H1 (cell line): ENCODE data around the gene SIPA1L3. TPM values are rescaled to one million over a fixed set of nuclear protein-coding genes. Genes with fewer than 3 reads are reported as not detected.
A peak's percentile ranks its signal among the peaks of the same experiment; 100 is the strongest.

Experiments
- CTCF ChIA-PET: fragments of 300-600 bp; sonication (Branson Sonifier 250); formaldehyde crosslinking; loops from one replicate; lab custom pipeline; 2021; ENCODE audit not compliant: partially characterized antibody; lab: Charles Lee
- POLR2A ChIA-PET: fragments of 300-600 bp; sonication (Branson Sonifier 250); formaldehyde crosslinking; loops from one replicate; lab custom pipeline; 2021; ENCODE audit warnings: inconsistent platforms; ENCODE audit not compliant: partially characterized antibody; lab: Charles Lee
- DNase-seq, 2 experiments: peaks; one replicate each; pipeline versions ENCODE4 v3.0.0 to v3.0.0-alpha.2; 2010 to 2022; ENCODE audit warnings: low spot score in 2 of 2, low read depth in 1 of 2, mixed read lengths in 1 of 2
- FAIRE-seq: peaks from 2 replicates; lab custom pipeline; 2011; peaks lifted over from hg19 to GRCh38; lab: Jason Lieb, UNC
- H2AFZ ChIP-seq: 2 replicates; pipeline ENCODE4 v1.8.1; 2012; ENCODE audit warnings: low read length, inconsistent platforms
- H2AK5ac ChIP-seq: 2 replicates; pipeline ENCODE4 v1.6.1; 2013; ENCODE audit warnings: low read depth, low read length
- H2BK120ac ChIP-seq: replicated peaks from 2 replicates; pipeline ENCODE3; 2013; ENCODE audit warnings: low read depth, low read length, inconsistent platforms
- H2BK12ac ChIP-seq: 2 replicates; pipeline ENCODE4 v1.6.1; 2013; ENCODE audit warnings: low read depth, low read length
- H2BK15ac ChIP-seq: 2 replicates; pipeline ENCODE4 v1.6.1; 2013; ENCODE audit warnings: low read length
- H2BK20ac ChIP-seq: 2 replicates; pipeline ENCODE4 v1.6.1; 2013; ENCODE audit warnings: low read length
- H2BK5ac ChIP-seq: 2 replicates; pipeline ENCODE4 v1.6.1; 2013; ENCODE audit warnings: low read depth, low read length
- H3K14ac ChIP-seq: 2 replicates; pipeline ENCODE4 v1.6.1; 2013; ENCODE audit warnings: inconsistent platforms; ENCODE audit not compliant: insufficient read length
- H3K18ac ChIP-seq: 2 replicates; pipeline ENCODE4 v1.6.1; 2013; ENCODE audit warnings: low read length; ENCODE audit errors: extremely low read depth
- H3K23ac ChIP-seq: 2 replicates; pipeline ENCODE4 v1.6.1; 2013; ENCODE audit warnings: inconsistent platforms; ENCODE audit not compliant: insufficient read length
- H3K23me2 ChIP-seq: 2 replicates; pipeline ENCODE4 v1.6.1; 2013; ENCODE audit warnings: low read depth, low read length
- H3K27ac ChIP-seq: 2 replicates; pipeline ENCODE4 v1.6.1; 2011; ENCODE audit warnings: low read depth, low read length, inconsistent platforms
- H3K27me3 ChIP-seq, 4 experiments: replicated peaks in 1 of 4; 1 replicate in 1 of 4; 2 replicates in 3 of 4; pipeline versions ENCODE4 v1.6.1 to v1.8.1; 2011 to 2013; ENCODE audit warnings: low read length in 3 of 4, mild to moderate bottlenecking in 3 of 4, inconsistent platforms in 2 of 4, mixed read lengths in 2 of 4, moderate library complexity in 1 of 4; ENCODE audit not compliant: control insufficient read depth in 3 of 4, insufficient read depth in 3 of 4; ENCODE audit errors: extremely low read depth in 1 of 4
- H3K36me3 ChIP-seq, 4 experiments: 2 replicates each; pipeline versions ENCODE4 v1.6.1 to v1.8.1; 2011 to 2013; ENCODE audit warnings: mild to moderate bottlenecking in 4 of 4, low read length in 3 of 4, moderate library complexity in 2 of 4, control low read depth in 1 of 4, inconsistent platforms in 1 of 4; ENCODE audit not compliant: insufficient read depth in 4 of 4, control insufficient read depth in 2 of 4
- H3K4ac ChIP-seq: replicated peaks from 2 replicates; pipeline ENCODE3; 2013; ENCODE audit warnings: low read length, low read depth, mixed read lengths, inconsistent platforms; ENCODE audit not compliant: insufficient read length
- H3K4me1 ChIP-seq, 4 experiments: replicated peaks in 1 of 4; 1 replicate in 1 of 4; 2 replicates in 3 of 4; pipeline versions ENCODE4 v1.6.1 to v1.8.1; 2011 to 2013; ENCODE audit warnings: low read length in 3 of 4, inconsistent platforms in 2 of 4, mixed read lengths in 1 of 4; ENCODE audit not compliant: insufficient read depth in 4 of 4, control insufficient read depth in 3 of 4
- H3K4me2 ChIP-seq, 2 experiments: 2 replicates each; pipeline versions ENCODE4 v1.6.1 to v1.8.1; 2011 to 2013; ENCODE audit warnings: low read depth in 2 of 2, low read length in 2 of 2, control low read depth in 1 of 2, inconsistent platforms in 1 of 2, mild to moderate bottlenecking in 1 of 2; ENCODE audit not compliant: insufficient read depth in 1 of 2
- H3K4me3 ChIP-seq, 4 experiments: fragments of 200-600, 300-600 bp in 1 of 4; sonication (generic), shearing (Covaris generic), sonication (Bioruptor Twin) in 1 of 4; 2 replicates each; pipeline versions ENCODE4 v1.5.1 to v1.8.1; 2011 to 2016; ENCODE audit warnings: low read length in 4 of 4, low read depth in 3 of 4, control low read depth in 2 of 4, inconsistent platforms in 2 of 4, mild to moderate bottlenecking in 2 of 4, mixed read lengths in 1 of 4, moderate library complexity in 1 of 4; ENCODE audit not compliant: insufficient read depth in 2 of 4; ENCODE audit errors: extremely low read depth in 1 of 4
- H3K56ac ChIP-seq: replicated peaks from 2 replicates; pipeline ENCODE3; 2013; ENCODE audit warnings: low read depth, mild to moderate bottlenecking, mixed read lengths, low read length, inconsistent platforms; ENCODE audit not compliant: insufficient read length
- H3K79me1 ChIP-seq: 2 replicates; pipeline ENCODE4 v1.6.1; 2013; ENCODE audit warnings: low read depth, low read length, control low read depth
- H3K79me2 ChIP-seq, 2 experiments: 2 replicates each; pipeline versions ENCODE4 v1.6.1 to v1.8.1; 2012 to 2013; ENCODE audit warnings: low read length in 2 of 2, mild to moderate bottlenecking in 2 of 2, inconsistent platforms in 1 of 2; ENCODE audit not compliant: insufficient read depth in 2 of 2, control insufficient read depth in 1 of 2
- H3K9ac ChIP-seq, 4 experiments: replicated peaks in 1 of 4; 1 replicate in 1 of 4; 2 replicates in 3 of 4; pipeline versions ENCODE4 v1.6.1 to v1.8.1; 2011 to 2013; ENCODE audit warnings: low read depth in 3 of 4, low read length in 3 of 4, control low read depth in 2 of 4, mild to moderate bottlenecking in 2 of 4, moderate library complexity in 2 of 4, inconsistent platforms in 1 of 4; ENCODE audit errors: extremely low read depth in 1 of 4
- H3K9me3 ChIP-seq, 2 experiments: 2 replicates each; pipeline versions ENCODE4 v1.6.1 to v1.8.1; 2012 to 2013; ENCODE audit warnings: mild to moderate bottlenecking in 2 of 2, moderate library complexity in 2 of 2, control low read depth in 1 of 2, inconsistent platforms in 1 of 2, low read depth in 1 of 2, low read length in 1 of 2, mixed read lengths in 1 of 2; ENCODE audit not compliant: insufficient read depth in 2 of 2
- H4K20me1 ChIP-seq, 2 experiments: replicated peaks in 1 of 2; 2 replicates each; pipeline versions ENCODE3 to v1.8.1; 2011 to 2013; ENCODE audit warnings: inconsistent platforms in 2 of 2, low read length in 2 of 2, mild to moderate bottlenecking in 1 of 2; ENCODE audit not compliant: insufficient read depth in 2 of 2, control insufficient read depth in 1 of 2
- H4K5ac ChIP-seq: 2 replicates; pipeline ENCODE4 v1.6.1; 2013; ENCODE audit warnings: low read length, low read depth, mixed read lengths, inconsistent platforms; ENCODE audit not compliant: insufficient read length
- H4K8ac ChIP-seq: 2 replicates; pipeline ENCODE4 v1.8.0; 2013; ENCODE audit warnings: mild to moderate bottlenecking, moderate library complexity, low read length, inconsistent platforms; ENCODE audit not compliant: insufficient read depth; ENCODE audit errors: extremely low read depth
- H4K91ac ChIP-seq: replicated peaks from 2 replicates; pipeline ENCODE3; 2013; ENCODE audit warnings: low read length, mixed read lengths, inconsistent platforms; ENCODE audit not compliant: insufficient read length
- CEBPB ChIP-seq: IDR thresholded peaks from 2 replicates; pipeline ENCODE4 v1.6.1; 2012; ENCODE audit warnings: low read depth, low read length
- POLR2AphosphoS5 ChIP-seq: IDR thresholded peaks from 2 replicates; pipeline ENCODE4 v1.6.1; 2011; ENCODE audit warnings: low read depth, low read length
- WGBS, 2 experiments: shearing (Covaris generic) in 1 of 2; methylation state at CpG; one replicate each; pipeline versions ENCODE4 v1.1.6 to v1.1.7; 2013 to 2015; ENCODE audit warnings: low lambda C conversion rate in 2 of 2, mixed read lengths in 2 of 2, inconsistent platforms in 1 of 2, low coverage in 1 of 2, missing lambda C conversion rate in 1 of 2; ENCODE audit not compliant: insufficient replicate concordance in 2 of 2, insufficient coverage in 1 of 2, insufficient read length in 1 of 2; ENCODE audit errors: extremely low coverage in 1 of 2, missing lambda C conversion rate in 1 of 2; 5-methylcytosine and 5-hydroxymethylcytosine counted together
- polyA plus RNA-seq, 7 experiments: library from polyadenylated mRNA; depleted of rRNA in 3 of 7; stranded (reverse) in 5 of 7; unstranded in 2 of 7; fragments of >200 nt in 5 of 7; fragments of 200-250 nt in 2 of 7; gene quantifications; 1 replicate in 5 of 7; 2 replicates in 1 of 7; 4 replicates in 1 of 7; pipeline versions ENCODE4 v1.2.1 to v1.2.3, GENCODE V29; 2011 to 2013; ENCODE audit warnings: missing spikeins in 2 of 7, mixed read lengths in 2 of 7
- total RNA-seq: library from RNA; stranded (reverse); fragmentation: NEBNext Ultra II Directional; extraction: Animal tissue kit (Norgen Biotek cat#: 25700); gene quantifications from 2 replicates; pipeline ENCODE4 v1.2.1, GENCODE V29; 2021

Gene SIPA1L3
- total and polyA plus RNA-seq, 2 of the 8 experiments (the other 6 are each of a cell fraction or from before 2014, with no cell fraction given): 15.0 to 54.9 TPM

- H3K36me3 ChIP-seq: no peaks in the 10 kb centered on the region
- no peak overlapping the region for H4K8ac ChIP-seq
- DNase-seq: no peak
- FAIRE-seq: no peak
- H3K27ac ChIP-seq: no peak overlapping the region
- H4K20me1 ChIP-seq: no peaks in the 10 kb centered on the region
- H3K4ac ChIP-seq: no peak overlapping the region
- no peak overlapping the region for H2BK20ac ChIP-seq
- no peak overlapping the region for H3K4me2 ChIP-seq
- H3K4me1 ChIP-seq: peaks cover 10 to 14% (median 13%) of the 10 kb centered on the region in 4 experiments
- CTCF ChIA-PET: interaction anchor here (0.6 to 17.8 kb wide), 4 partner anchors 10 to 97 kb away, joined by 3 to 259 read pairs (median 4); partner anchors contain the start of genes SIPA1L3 and WDR87
- no peak overlapping the region for H2BK120ac ChIP-seq
- no peak overlapping the region for H3K56ac ChIP-seq
- H2AFZ ChIP-seq: no peak overlapping the region
- H3K79me1 ChIP-seq: no peaks in the 10 kb centered on the region
- 0 out of 2 replicates have a peak overlapping the region, but pooled peaks have one; percentile 28 for H2BK5ac ChIP-seq
- H3K23me2 ChIP-seq: no peaks in the 10 kb centered on the region; the same call in none of the 2 replicates
- no peaks in the 10 kb centered on the region for H3K9me3 ChIP-seq
- no peak overlapping the region for H4K91ac ChIP-seq
- no peak overlapping the region for H3K18ac ChIP-seq
- peaks cover 0 to 28% of the 10 kb centered on the region in 2 experiments; a peak in 2 of 4 replicates for H3K79me2 ChIP-seq
- no peak overlapping the region for H3K9ac ChIP-seq
- no peak overlapping the region for H3K23ac ChIP-seq
- peak; percentile 69; the same call in 1 of the 2 replicates for TF ChIP-seq CEBPB
- no peak for TF ChIP-seq POLR2AphosphoS5
- TF ChIP-seq, all 59 proteins: peak for 1
- H2BK15ac ChIP-seq: no peak overlapping the region
- H3K4me3 ChIP-seq: no peak overlapping the region
- H3K27me3 ChIP-seq: no peaks in the 10 kb centered on the region
- H2AK5ac ChIP-seq: peak overlapping the region; percentile 45; the same call in 1 of the 2 replicates
- no peak overlapping the region for H4K5ac ChIP-seq
- POLR2A ChIA-PET: interaction anchor here (3.0 kb wide), 1 partner anchor 10 kb away, joined by 12 read pairs; no protein-coding TSS in a partner anchor
- H2BK12ac ChIP-seq: no peak overlapping the region
- no peak overlapping the region for H3K14ac ChIP-seq
- WGBS, 2 experiments: 93% methylated on average over 20 of the region's 20 CpGs; no CpG with 5 or more reads in 1 of the 2 experiments
These were observed 92.6 kb downstream of the SIPA1L3 start for GRCh38 chr19:37999309-38000213.
